IMR-90 (cell line): ENCODE data around the gene STX1B. TPM values are rescaled to one million over a fixed set of nuclear protein-coding genes. Genes with fewer than 3 reads are reported as not detected.

ENCODE experiments used
- ATAC-seq: fragments of 200-7000 bp; cut with Tn5 transposase; 2 replicates; pipeline ENCODE4 v1.9.1; 2020; ENCODE audit warnings: low read depth, mild to moderate bottlenecking, moderate library complexity
- BruUV-seq: library from RNA; stranded (reverse); fragments of 400-500 nt; replicated peaks from 2 replicates; lab custom pipeline; 2021; lab: Mats Ljungman, UMichigan
- CTCF ChIA-PET: fragments of 300-600 bp; formaldehyde crosslinking; extraction: SDS; loops from one replicate; lab custom pipeline; 2021; ENCODE audit warnings: antibody characterized with exemption; lab: Yijun Ruan, JAX
- POLR2A ChIA-PET: fragments of 300-600 bp; sonication (Branson Sonifier 250); formaldehyde crosslinking; loops from one replicate; lab custom pipeline; 2022; ENCODE audit warnings: antibody characterized with exemption; ENCODE audit not compliant: unreplicated experiment; lab: Charles Lee
- DNase-seq: peaks from one replicate; pipeline ENCODE4 v3.0.0; 2013
- H2AFZ ChIP-seq: replicated peaks from 2 replicates; pipeline ENCODE3; 2013; ENCODE audit warnings: low read length, mild to moderate bottlenecking; ENCODE audit not compliant: poor library complexity
- H2AK5ac ChIP-seq: 2 replicates; pipeline ENCODE4 v1.6.1; 2013; ENCODE audit warnings: low read depth, low read length, inconsistent platforms
- H2AK9ac ChIP-seq: replicated peaks from 2 replicates; pipeline ENCODE3; 2013; ENCODE audit warnings: mild to moderate bottlenecking, low read depth, low read length, moderate library complexity; ENCODE audit not compliant: poor library complexity
- H2BK120ac ChIP-seq: 2 replicates; pipeline ENCODE4 v1.6.1; 2013; ENCODE audit warnings: low read depth, low read length, inconsistent platforms
- H2BK15ac ChIP-seq: 3 replicates; pipeline ENCODE4 v1.6.1; 2013; ENCODE audit warnings: low read depth, low read length, inconsistent platforms
- H2BK20ac ChIP-seq: 2 replicates; pipeline ENCODE4 v1.6.1; 2013; ENCODE audit warnings: low read depth, mild to moderate bottlenecking, inconsistent platforms, low read length, moderate library complexity
- H2BK5ac ChIP-seq: 2 replicates; pipeline ENCODE4 v1.6.1; 2013; ENCODE audit warnings: mild to moderate bottlenecking, low read depth, low read length, inconsistent platforms; ENCODE audit not compliant: poor library complexity, severe bottlenecking
- H3K14ac ChIP-seq: replicated peaks from 2 replicates; pipeline ENCODE4 v1.6.1; 2013; ENCODE audit warnings: low read depth, low read length, inconsistent platforms
- H3K18ac ChIP-seq: 2 replicates; pipeline ENCODE4 v1.6.1; 2013; ENCODE audit warnings: low read depth, low read length, control low read depth
- H3K23ac ChIP-seq: 2 replicates; pipeline ENCODE4 v1.6.1; 2013; ENCODE audit warnings: low read depth, low read length, inconsistent platforms
- H3K27ac ChIP-seq: 2 replicates; pipeline ENCODE4 v1.5.1; 2013; ENCODE audit warnings: mild to moderate bottlenecking, control low read depth, low read length; ENCODE audit not compliant: insufficient read depth
- H3K27me3 ChIP-seq: 2 replicates; pipeline ENCODE4 v1.6.1; 2013; ENCODE audit warnings: low read length; ENCODE audit not compliant: control insufficient read depth, insufficient read depth
- H3K36me3 ChIP-seq: 2 replicates; pipeline ENCODE4 v1.6.1; 2013; ENCODE audit warnings: low read length, mixed read lengths; ENCODE audit not compliant: control insufficient read depth, insufficient read depth
- H3K4ac ChIP-seq: 2 replicates; pipeline ENCODE4 v1.6.1; 2013; ENCODE audit warnings: low read depth, low read length, inconsistent platforms
- H3K4me1 ChIP-seq: 2 replicates; pipeline ENCODE4 v1.6.1; 2013; ENCODE audit warnings: low read length, mixed read lengths; ENCODE audit not compliant: control insufficient read depth, insufficient read depth
- H3K4me2 ChIP-seq: 2 replicates; pipeline ENCODE4 v1.6.1; 2013; ENCODE audit warnings: low read depth, mild to moderate bottlenecking, control low read depth, low read length, moderate library complexity
- H3K4me3 ChIP-seq: 2 replicates; pipeline ENCODE4 v1.5.1; 2013; ENCODE audit warnings: low read depth, mild to moderate bottlenecking, control low read depth, low read length, moderate library complexity; ENCODE audit not compliant: insufficient read depth
- H3K56ac ChIP-seq: 2 replicates; pipeline ENCODE4 v1.6.1; 2013; ENCODE audit warnings: low read length, inconsistent platforms; ENCODE audit not compliant: insufficient read depth; ENCODE audit errors: extremely low read depth
- H3K79me1 ChIP-seq, 2 experiments: 2 replicates each; pipeline ENCODE4 v1.6.1; 2013; ENCODE audit warnings: low read length in 2 of 2, inconsistent platforms in 1 of 2, low read depth in 1 of 2
- H3K9ac ChIP-seq: 2 replicates; pipeline ENCODE4 v1.6.1; 2013; ENCODE audit warnings: low read depth, low read length, control low read depth
- H3K9me1 ChIP-seq: 2 replicates; pipeline ENCODE4 v1.6.1; 2013; ENCODE audit warnings: low read length, inconsistent platforms; ENCODE audit not compliant: insufficient read depth
- H3K9me3 ChIP-seq: 2 replicates; pipeline ENCODE4 v1.6.1; 2013; ENCODE audit warnings: low read length; ENCODE audit not compliant: control insufficient read depth, insufficient read depth
- H4K20me1 ChIP-seq: 2 replicates; pipeline ENCODE4 v1.6.1; 2013; ENCODE audit warnings: low read length, inconsistent platforms; ENCODE audit not compliant: insufficient read depth
- H4K5ac ChIP-seq: 2 replicates; pipeline ENCODE4 v1.6.1; 2013; ENCODE audit warnings: mild to moderate bottlenecking, low read depth, low read length, control low read depth
- H4K8ac ChIP-seq, 2 experiments: 2 replicates each; pipeline ENCODE4 v1.6.1; 2013; ENCODE audit warnings: low read depth in 2 of 2, low read length in 2 of 2, control low read depth in 1 of 2, inconsistent platforms in 1 of 2
- H4K91ac ChIP-seq: 2 replicates; pipeline ENCODE4 v1.6.1; 2013; ENCODE audit warnings: low read depth, low read length, inconsistent platforms; ENCODE audit not compliant: insufficient read depth
- BHLHE40 ChIP-seq: fragments of 150-350 bp; IDR thresholded peaks from 2 replicates; pipeline ENCODE4 v1.6.1; 2016; ENCODE audit warnings: mild to moderate bottlenecking, low read depth, low read length
- CEBPB ChIP-seq: IDR thresholded peaks from 2 replicates; pipeline ENCODE4 v1.6.1; 2012; ENCODE audit warnings: low read depth, low read length, improper control_type of control experiment
- MAFK ChIP-seq: IDR thresholded peaks from 2 replicates; pipeline ENCODE4 v1.6.1; 2012; ENCODE audit warnings: low read depth, low read length, improper control_type of control experiment
- MAZ ChIP-seq: IDR thresholded peaks from 2 replicates; pipeline ENCODE4 v1.6.1; 2012; ENCODE audit warnings: low read depth, mild to moderate bottlenecking, low read length, improper control_type of control experiment, moderate library complexity, borderline replicate concordance
- POLR2A ChIP-seq: IDR thresholded peaks from 2 replicates; pipeline ENCODE4 v1.6.1; 2012; ENCODE audit warnings: mild to moderate bottlenecking, low read depth, low read length
- RCOR1 ChIP-seq: IDR thresholded peaks from 2 replicates; pipeline ENCODE4 v1.6.1; 2012; ENCODE audit warnings: mild to moderate bottlenecking, low read length, improper control_type of control experiment; ENCODE audit not compliant: insufficient replicate concordance
- SMC3 ChIP-seq: fragments of 150-350 bp; IDR thresholded peaks from 2 replicates; pipeline ENCODE4 v1.6.1; 2016; ENCODE audit warnings: low read depth, mild to moderate bottlenecking, antibody characterized with exemption, low read length, moderate library complexity
- WGBS, 2 experiments: methylation state at CpG; one replicate each; pipeline versions ENCODE4 v1.1.5 to v1.1.7; 2013; ENCODE audit warnings: missing lambda C conversion rate in 2 of 2; ENCODE audit not compliant: insufficient read length in 1 of 2; ENCODE audit errors: extremely low coverage in 2 of 2; 5-methylcytosine and 5-hydroxymethylcytosine counted together
- dilution Hi-C: fragments of 300-500 bp; cut with HindIII; formaldehyde crosslinking; loops from one replicate; pipeline ENCODE4 v1.14.3; 2018; ENCODE audit warnings: low sequenced_read_pairs; ENCODE audit not compliant: unreplicated experiment
- in situ Hi-C: fragments of 300-500 bp; cut with MboI; formaldehyde crosslinking; loops from 3 replicates; pipeline ENCODE4 v1.14.3; 2019; ENCODE audit warnings: low sequenced_read_pairs, inconsistent platforms, mixed read lengths
- intact Hi-C: fragments of 100-400 bp; cut with micrococcal nuclease; formaldehyde crosslinking; loops from 2 replicates; pipeline ENCODE4 v1.10.0; 2022
- polyA plus RNA-seq, 3 experiments: library from polyadenylated mRNA; depleted of rRNA; stranded (reverse); fragments of >200 nt; gene quantifications; 2 replicates each; pipeline ENCODE4 v1.2.3, GENCODE V29; 2012; ENCODE audit warnings: low replicate concordance in 1 of 3
- total RNA-seq: library from RNA; depleted of rRNA; stranded (reverse); fragments of >200 nt; gene quantifications from 2 replicates; pipeline ENCODE4 v1.2.3, GENCODE V29; 2012
- TF ChIP-seq, protein P1 (sequence below): conservative IDR thresholded peaks from 2 replicates; pipeline ENCODE4 v1.5.1; 2012; ENCODE audit warnings: mild to moderate bottlenecking, low read depth, low read length, improper control_type of control experiment

STX1B gene
- total and polyA plus RNA-seq, 2 of the 4 experiments (the other 2 are of a cell fraction) = 3.9 to 14.9 TPM

DNA sequence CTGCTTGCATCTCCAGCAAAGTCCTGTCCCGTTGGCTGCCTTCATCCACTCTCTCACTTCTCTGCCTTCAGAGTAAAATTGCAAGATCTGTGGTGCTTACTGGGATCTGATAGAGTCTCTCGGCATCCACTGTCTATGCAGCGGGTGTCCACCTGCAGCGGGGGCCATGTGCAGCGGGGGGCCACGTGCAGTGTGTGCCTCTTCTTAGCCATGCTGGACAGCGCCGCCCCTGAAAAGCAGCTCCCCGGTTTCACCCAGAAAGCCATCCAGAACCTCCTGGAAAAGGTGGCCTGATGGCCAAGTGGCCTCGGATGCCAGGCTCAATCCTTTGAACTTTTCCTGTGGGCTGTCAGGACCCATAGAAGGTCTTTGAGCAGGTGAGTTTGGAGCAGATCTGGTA, 32.4 kb upstream of the STX1B start:
- no peak overlapping the region for H3K56ac ChIP-seq
- POLR2A ChIA-PET = no interaction called here
- no TSS peak for BruUV-seq

More for the DNA sequence above, 32.4 kb upstream of the STX1B start:
- Histone ChIP-seq H3K4me1 (0 out of 2 replicates have a peak, but pooled peaks cover 2% of the 10 kb centered on the region), H2BK5ac (no peak overlapping the region), H2AK9ac (no peak overlapping the region), H2AFZ (no peak overlapping the region), H4K5ac (no peak overlapping the region), H2BK120ac (no peak overlapping the region), H2AK5ac (no peak overlapping the region), H4K20me1 (peaks cover 4% of the 10 kb centered on the region), H3K23ac (no peak overlapping the region), H4K91ac (no peak overlapping the region), H3K36me3 (peaks cover 34% of the 10 kb centered on the region), H2BK20ac (no peak overlapping the region), H2BK15ac (no peak overlapping the region), H3K4ac (no peak overlapping the region), H4K8ac (no peak overlapping the region), H3K79me1 (no peaks in the 10 kb centered on the region; a peak in 2 of 4 replicates), H3K14ac (no peak overlapping the region), H3K9ac (no peak overlapping the region), H3K27me3 (no peaks in the 10 kb centered on the region), H3K27ac (no peak overlapping the region), H3K4me2 (no peak overlapping the region), H3K9me3 (no peaks in the 10 kb centered on the region), H3K18ac (no peak overlapping the region), H3K9me1 (no peaks in the 10 kb centered on the region; the same call in 1 of the 2 replicates), H3K4me3 (no peak overlapping the region)
- DNase-seq (no peak), ATAC-seq (no peak)
- dilution Hi-C loops (no loop called here), in situ Hi-C loops (no loop called here), intact Hi-C loops (no loop called here)
- CTCF ChIA-PET = no interaction called here
- no CpG with 5 or more reads among the region's 10 CpGs for WGBS, 2 experiments
- TF ChIP-seq MAFK (no peak), SMC3 (no peak), POLR2A (no peak), MAZ (no peak), BHLHE40 (no peak), RCOR1 (no peak), CEBPB (no peak)
- TF ChIP-seq, protein P1, sequence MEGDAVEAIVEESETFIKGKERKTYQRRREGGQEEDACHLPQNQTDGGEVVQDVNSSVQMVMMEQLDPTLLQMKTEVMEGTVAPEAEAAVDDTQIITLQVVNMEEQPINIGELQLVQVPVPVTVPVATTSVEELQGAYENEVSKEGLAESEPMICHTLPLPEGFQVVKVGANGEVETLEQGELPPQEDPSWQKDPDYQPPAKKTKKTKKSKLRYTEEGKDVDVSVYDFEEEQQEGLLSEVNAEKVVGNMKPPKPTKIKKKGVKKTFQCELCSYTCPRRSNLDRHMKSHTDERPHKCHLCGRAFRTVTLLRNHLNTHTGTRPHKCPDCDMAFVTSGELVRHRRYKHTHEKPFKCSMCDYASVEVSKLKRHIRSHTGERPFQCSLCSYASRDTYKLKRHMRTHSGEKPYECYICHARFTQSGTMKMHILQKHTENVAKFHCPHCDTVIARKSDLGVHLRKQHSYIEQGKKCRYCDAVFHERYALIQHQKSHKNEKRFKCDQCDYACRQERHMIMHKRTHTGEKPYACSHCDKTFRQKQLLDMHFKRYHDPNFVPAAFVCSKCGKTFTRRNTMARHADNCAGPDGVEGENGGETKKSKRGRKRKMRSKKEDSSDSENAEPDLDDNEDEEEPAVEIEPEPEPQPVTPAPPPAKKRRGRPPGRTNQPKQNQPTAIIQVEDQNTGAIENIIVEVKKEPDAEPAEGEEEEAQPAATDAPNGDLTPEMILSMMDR = no peak
